DND-41 (cell line): ENCODE results near the gene MFAP4.

Source experiments
- CTCF ChIP-seq: IDR thresholded peaks from 2 replicates; pipeline ENCODE4 v1.5.1; 2012; ENCODE audit warnings: borderline replicate concordance, low read length, moderate library complexity, mild to moderate bottlenecking; ENCODE audit not compliant: poor library complexity, severe bottlenecking; ENCODE audit errors: extremely low read depth
- EZH2 ChIP-seq: IDR thresholded peaks from 3 replicates; pipeline ENCODE4 v1.6.1; 2012; ENCODE audit warnings: borderline replicate concordance, low read depth, mild to moderate bottlenecking, moderate library complexity, low read length, inconsistent platforms; ENCODE audit not compliant: severe bottlenecking

DNA sequence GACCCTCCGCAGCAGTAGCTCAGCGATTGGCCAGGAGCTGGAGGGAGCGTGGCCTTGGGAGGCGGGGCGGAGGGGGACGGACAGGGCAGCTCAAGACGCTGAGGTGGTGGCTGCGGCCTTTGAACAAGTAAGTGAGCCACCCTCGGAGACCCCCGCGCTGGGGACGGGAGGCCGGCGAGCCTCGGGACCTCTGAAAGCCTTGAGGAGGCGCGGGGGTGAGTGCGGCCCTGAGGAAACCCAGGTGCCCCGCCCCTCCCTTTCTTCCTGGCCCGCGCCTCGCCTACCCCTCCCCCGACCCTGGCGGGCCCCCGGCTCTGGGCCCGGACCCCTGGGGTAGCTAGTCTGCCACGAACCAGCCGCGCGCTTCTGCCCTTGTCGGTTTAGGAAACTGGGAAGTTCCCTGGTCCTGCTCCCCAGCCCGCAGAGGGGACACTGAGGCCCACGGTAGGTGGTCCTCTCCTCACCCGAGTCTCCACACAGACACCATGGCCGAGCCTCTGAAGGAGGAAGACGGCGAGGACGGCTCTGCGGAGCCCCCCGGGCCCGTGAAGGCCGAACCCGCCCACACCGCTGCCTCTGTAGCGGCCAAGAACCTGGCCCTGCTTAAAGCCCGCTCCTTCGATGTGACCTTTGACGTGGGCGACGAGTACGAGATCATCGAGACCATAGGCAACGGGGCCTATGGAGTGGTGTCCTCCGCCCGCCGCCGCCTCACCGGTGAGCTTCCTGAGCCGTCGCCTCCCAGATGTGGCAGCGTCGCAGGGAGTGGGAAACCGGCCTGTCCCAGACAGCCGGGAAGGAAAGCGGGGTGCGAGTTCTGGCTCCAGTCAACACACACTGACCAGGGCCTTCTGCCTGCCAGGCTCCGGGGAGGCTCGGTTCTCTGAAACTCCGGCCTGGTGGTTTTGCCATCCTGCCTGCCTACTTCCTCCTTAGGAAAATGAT is 8.3 kb downstream of the MFAP4 start, which contains the start of gene MAPK7:
- TF ChIP-seq CTCF (no peak), EZH2 (no peak)
